Mesodermal cell (in vitro differentiated cells): ENCODE data around the gene FAM8A1. TPM values are rescaled to one million over a fixed set of nuclear protein-coding genes. Genes with fewer than 3 reads are reported as not detected.
"Not testable (repeated sequence)": the region's sequence is repeated elsewhere in the genome, so short reads cannot be mapped to it uniquely, and the experiment has no call there.

ENCODE experiments used
- H3K27ac ChIP-seq: 2 replicates; pipeline ENCODE4 v1.7.0; 2013; ENCODE audit warnings: mild to moderate bottlenecking, low read depth, low read length, moderate library complexity; ENCODE audit not compliant: severe bottlenecking
- H3K36me3 ChIP-seq: 2 replicates; pipeline ENCODE4 v1.7.1; 2013; ENCODE audit warnings: mild to moderate bottlenecking, low read length, moderate library complexity; ENCODE audit not compliant: control insufficient read depth, insufficient read depth
- H3K4me1 ChIP-seq: one replicate; pipeline ENCODE4 v1.7.1; 2013; ENCODE audit warnings: mild to moderate bottlenecking, low read length; ENCODE audit not compliant: insufficient read depth, control insufficient read depth, poor library complexity, severe bottlenecking
- H3K4me3 ChIP-seq: 2 replicates; pipeline ENCODE4 v1.7.0; 2013; ENCODE audit warnings: low read length, control low read depth, mild to moderate bottlenecking; ENCODE audit not compliant: insufficient read depth, poor library complexity, severe bottlenecking; ENCODE audit errors: extremely low read depth
- H3K9me3 ChIP-seq: 2 replicates; pipeline ENCODE4 v1.7.1; 2013; ENCODE audit warnings: mild to moderate bottlenecking, low read length, moderate library complexity; ENCODE audit not compliant: control insufficient read depth
- WGBS, 2 experiments: methylation state at CpG; one replicate each; pipeline ENCODE4 v1.1.5; 2013; ENCODE audit warnings: missing lambda C conversion rate in 2 of 2; ENCODE audit not compliant: insufficient coverage in 2 of 2; 5-methylcytosine and 5-hydroxymethylcytosine counted together
- polyA plus RNA-seq, 2 experiments: library from polyadenylated mRNA; stranded (reverse); fragments of 50-300 nt; gene quantifications; one replicate each; pipeline ENCODE4 v1.2.3, GENCODE V29; 2013

FAM8A1 gene, protein sequence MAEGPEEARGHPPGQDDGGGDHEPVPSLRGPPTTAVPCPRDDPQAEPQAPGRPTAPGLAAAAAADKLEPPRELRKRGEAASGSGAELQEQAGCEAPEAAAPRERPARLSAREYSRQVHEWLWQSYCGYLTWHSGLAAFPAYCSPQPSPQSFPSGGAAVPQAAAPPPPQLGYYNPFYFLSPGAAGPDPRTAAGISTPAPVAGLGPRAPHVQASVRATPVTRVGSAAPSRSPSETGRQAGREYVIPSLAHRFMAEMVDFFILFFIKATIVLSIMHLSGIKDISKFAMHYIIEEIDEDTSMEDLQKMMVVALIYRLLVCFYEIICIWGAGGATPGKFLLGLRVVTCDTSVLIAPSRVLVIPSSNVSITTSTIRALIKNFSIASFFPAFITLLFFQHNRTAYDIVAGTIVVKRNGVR
- 25.3 TPM for polyA plus RNA-seq (2013, experiment 1 of 2)
- polyA plus RNA-seq (2013, experiment 2 of 2): 27.2 TPM

DNA sequence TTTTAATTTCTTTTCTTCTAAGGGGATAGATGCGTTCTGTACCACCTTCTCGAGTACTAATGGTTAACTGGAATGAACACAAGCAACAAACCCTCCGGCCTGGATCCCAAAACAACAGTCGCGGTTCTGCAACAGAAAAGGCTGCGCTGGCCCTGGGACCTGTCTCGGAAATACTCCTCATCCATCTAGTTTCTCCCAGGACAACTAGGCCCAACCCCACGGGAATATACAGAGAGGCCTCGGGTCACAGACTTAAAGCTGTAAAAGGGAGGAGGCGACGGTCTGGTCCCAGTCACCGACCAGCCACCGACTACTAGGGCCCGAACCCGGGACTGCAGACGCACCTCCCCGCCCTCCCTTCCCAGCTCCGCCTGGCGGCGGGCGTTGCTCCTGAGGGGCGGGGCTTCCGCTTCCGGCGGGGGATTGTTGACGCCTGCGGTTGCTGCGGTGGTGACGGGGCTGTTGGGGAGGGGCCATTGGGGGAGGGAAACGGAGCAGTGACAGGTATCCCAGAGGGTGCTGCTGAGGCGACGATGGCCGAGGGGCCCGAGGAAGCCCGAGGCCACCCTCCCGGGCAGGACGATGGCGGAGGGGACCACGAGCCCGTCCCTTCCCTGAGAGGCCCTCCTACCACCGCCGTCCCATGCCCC, at the start of gene FAM8A1:
TSS of gene FAM8A1 (plus strand) at position 426 of the 650 bp plus-strand sequence. CDS start at position 534, 108 bp downstream.
- peaks cover 13% of the 10 kb centered on the region for H3K36me3 ChIP-seq
- H3K4me3 ChIP-seq: peak within 1 kb of the TSS; percentile 87
- 9 to 12% methylated on average over 22 to 24 of the region's 42 CpGs for WGBS, 2 experiments
- no peaks in the 10 kb centered on the region for H3K9me3 ChIP-seq
- H3K27ac ChIP-seq: peak within 1 kb of the TSS; percentile 76
- H3K4me1 ChIP-seq: no peaks in the 10 kb centered on the region

DNA sequence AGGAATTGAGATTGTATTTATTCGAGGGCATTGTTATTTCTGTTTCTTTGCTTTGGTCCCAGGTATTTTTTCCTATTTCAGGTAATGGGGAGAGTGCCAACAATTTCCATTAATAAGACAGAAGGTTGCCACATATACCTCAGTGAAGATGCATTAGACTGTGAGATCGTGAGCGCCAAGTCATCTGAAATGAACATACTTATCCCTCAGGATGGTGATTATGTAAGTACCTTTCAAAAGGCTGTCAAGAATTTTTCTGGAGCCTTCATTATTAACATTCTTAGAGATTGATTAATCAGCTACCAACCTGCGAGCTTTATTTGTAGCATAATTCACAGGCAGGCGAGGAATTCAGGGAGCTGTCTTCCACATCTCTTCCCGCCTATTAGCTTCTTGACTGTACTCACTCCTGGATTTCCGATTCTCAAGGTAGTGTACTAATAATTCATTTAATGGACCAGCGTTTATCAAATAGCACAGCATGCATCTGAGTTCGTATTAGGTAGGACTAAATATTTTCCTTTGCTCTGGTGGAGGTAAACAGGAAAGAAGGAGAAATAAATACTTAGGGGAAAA, 48.6 kb upstream of the FAM8A1 start:
- Histone ChIP-seq H3K36me3 (peaks cover 50% of the 10 kb centered on the region), H3K4me3 (no peak overlapping the region), H3K4me1 (no peaks in the 10 kb centered on the region), H3K27ac (no peak overlapping the region), H3K9me3 (no peaks in the 10 kb centered on the region)
- WGBS, 2 experiments: 92 to 97% methylated on average over 6 of the region's 9 CpGs

DNA sequence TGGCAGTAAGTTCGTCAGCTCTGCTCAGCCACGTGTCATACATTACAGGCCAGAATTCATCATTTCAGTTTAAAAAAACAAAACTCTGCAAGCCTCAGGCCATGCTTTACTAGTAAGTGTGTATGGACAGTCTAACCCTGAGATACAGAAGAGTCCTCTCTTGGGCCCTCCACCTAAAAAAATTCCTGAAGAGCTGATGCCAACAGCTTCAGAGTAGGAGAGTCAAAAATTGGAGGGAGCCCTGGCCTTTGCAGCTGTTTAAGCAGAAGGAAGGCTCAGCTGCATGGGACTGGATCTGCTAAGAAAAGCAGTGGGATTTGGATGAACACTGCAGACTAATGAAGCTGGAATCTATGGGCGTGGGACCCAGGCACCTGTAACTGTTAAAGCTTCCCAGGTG, 47.2 kb upstream of the FAM8A1 start:
- Histone ChIP-seq H3K36me3 (peaks cover 61% of the 10 kb centered on the region), H3K9me3 (no peaks in the 10 kb centered on the region), H3K4me3 (no peak overlapping the region), H3K27ac (no peak overlapping the region), H3K4me1 (no peaks in the 10 kb centered on the region)
- WGBS, 2 experiments: 87 to 93% methylated on average over 1 to 3 of the region's 3 CpGs

DNA sequence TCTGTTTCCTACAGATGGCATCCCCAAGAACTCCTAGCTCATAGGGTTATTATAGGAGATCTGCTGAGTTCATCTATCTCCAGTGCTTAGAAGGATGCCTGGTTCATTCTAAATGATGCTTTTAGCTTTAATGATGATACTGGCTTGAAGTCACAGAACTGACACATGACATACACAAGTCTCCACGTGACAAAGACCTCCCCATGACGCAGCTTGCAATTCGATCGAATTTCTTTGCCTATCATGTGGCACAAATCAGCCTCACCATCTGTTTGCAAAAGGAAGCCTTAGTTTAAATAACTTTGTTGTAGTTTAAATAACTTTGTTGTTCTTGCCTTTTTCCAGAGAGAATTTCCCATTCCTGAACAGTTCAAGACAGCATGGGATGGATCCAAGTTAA, 44.1 kb upstream of the FAM8A1 start:
- Histone ChIP-seq H3K9me3 (no peaks in the 10 kb centered on the region), H3K27ac (no peak overlapping the region), H3K4me1 (no peaks in the 10 kb centered on the region), H3K4me3 (no peak overlapping the region), H3K36me3 (peaks cover 58% of the 10 kb centered on the region)
- 100% methylated on average over 4 of the region's 4 CpGs; no CpG with 5 or more reads in 1 of the 2 experiments for WGBS, 2 experiments

DNA sequence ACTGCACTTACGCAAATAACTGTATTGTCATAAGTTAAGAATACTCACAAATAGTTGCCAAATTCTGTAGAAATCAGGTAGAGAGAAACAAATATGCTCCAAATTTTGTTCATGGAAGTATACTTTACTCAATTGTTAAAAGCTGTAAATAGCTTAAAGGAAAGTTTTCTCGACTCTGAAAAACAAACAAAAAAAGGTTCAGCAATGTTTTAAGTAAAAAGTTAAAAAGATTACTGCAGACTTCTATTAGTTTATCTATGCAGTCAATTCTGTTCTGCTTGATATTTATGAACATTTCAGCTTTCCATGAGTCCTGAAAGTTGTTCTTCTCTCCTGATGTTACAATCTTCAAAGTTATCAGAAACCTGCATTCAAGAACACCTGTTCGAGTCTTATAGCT, 37.5 kb upstream of the FAM8A1 start:
- 100% methylated on average over 1 of the region's 3 CpGs; no CpG with 5 or more reads in 1 of the 2 experiments for WGBS, 2 experiments
- peaks cover 9% of the 10 kb centered on the region for H3K36me3 ChIP-seq
- no peak overlapping the region for H3K4me3 ChIP-seq
- H3K27ac ChIP-seq: no peak overlapping the region
- no peaks in the 10 kb centered on the region for H3K4me1 ChIP-seq
- H3K9me3 ChIP-seq: peaks cover 10% of the 10 kb centered on the region

DNA sequence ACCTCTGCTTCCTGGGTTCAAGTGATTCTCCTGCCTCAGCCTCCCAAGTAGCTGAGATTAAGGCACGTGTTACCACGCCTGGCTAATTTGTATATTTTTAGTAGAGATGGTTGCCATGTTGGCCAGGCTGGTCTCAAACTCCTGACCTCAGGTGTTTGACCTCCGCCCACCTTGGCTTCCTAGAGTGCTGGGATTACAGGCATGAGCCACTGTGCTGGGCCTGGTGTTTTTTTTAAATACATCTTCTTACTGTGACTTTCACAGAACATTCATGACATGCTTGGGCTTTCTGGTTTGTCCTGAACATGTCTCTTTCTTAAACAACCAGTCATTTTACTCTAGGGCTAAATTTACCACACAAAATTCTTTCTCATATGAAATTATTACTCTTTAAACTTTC, 34.7 kb upstream of the FAM8A1 start:
- Histone ChIP-seq H3K4me3 (no peak overlapping the region), H3K27ac (no peak overlapping the region), H3K36me3 (no peaks in the 10 kb centered on the region), H3K9me3 (peaks cover 10% of the 10 kb centered on the region), H3K4me1 (no peaks in the 10 kb centered on the region)
- WGBS, 2 experiments: 50 to 89% methylated on average over 1 to 3 of the region's 3 CpGs

DNA sequence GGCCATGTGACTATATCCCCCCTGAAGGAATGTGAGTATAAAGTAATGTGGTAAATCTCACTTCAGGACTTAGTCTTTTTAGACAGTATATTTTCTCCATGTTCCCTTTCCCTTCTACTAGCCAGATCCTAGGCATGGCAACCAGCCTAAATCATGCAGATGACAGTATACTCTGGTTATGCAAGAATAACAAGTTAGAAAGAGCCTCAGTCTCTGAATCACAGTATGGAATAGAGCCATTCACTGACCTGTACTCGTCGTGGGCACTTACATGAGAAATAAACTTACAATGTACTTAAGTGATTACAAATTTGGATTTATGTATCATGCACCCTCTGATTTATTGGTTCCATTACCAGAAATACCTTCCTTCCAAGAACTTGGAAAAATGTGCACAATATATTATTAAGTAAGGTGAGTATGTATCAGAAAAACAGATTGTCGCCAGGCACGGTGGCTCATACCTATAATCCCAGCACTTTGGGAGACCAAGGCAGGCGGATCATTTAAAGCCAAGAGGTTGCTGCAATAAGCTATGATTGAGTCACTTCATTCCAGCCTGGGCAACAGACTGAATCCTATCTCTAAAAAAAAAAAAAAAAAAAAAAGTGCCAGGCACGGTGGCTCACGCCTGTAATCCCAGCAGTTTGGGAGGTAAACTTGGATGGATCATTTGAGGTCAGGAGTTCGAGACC, 25.1 kb upstream of the FAM8A1 start:
- H3K27ac ChIP-seq: no peak overlapping the region
- H3K4me3 ChIP-seq: no peak overlapping the region
- WGBS, 2 experiments: 88 to 94% methylated on average over 4 of the region's 8 CpGs

DNA sequence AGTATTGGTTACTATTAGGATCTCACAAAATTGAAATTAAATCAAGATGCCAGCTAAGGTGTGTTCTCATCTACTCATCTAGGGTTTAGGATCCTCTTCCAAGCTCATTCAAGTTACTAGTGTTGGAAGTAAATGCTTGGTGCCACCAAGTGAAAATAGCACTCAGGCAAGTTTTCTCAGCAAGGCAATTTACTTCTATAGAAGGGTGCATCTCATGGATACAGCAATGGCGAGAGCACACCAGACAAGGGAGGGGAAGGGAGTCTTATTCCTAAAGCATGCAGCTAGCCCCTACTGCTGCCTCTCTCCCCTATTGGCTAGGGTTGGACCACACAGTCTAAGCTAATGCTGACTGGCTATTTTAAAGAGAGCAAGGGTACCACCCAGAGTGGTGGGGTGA, 23.0 kb upstream of the FAM8A1 start:
- Histone ChIP-seq H3K36me3 (no peaks in the 10 kb centered on the region), H3K27ac (no peak overlapping the region)
- WGBS, 2 experiments: 100% methylated on average over 1 of the region's 1 CpG; no CpG with 5 or more reads in 1 of the 2 experiments

More for the DNA sequence above, 25.1 kb upstream of the FAM8A1 start:
- peaks cover 10% of the 10 kb centered on the region for H3K9me3 ChIP-seq
- H3K4me1 ChIP-seq: no peaks in the 10 kb centered on the region
- no peaks in the 10 kb centered on the region for H3K36me3 ChIP-seq

DNA sequence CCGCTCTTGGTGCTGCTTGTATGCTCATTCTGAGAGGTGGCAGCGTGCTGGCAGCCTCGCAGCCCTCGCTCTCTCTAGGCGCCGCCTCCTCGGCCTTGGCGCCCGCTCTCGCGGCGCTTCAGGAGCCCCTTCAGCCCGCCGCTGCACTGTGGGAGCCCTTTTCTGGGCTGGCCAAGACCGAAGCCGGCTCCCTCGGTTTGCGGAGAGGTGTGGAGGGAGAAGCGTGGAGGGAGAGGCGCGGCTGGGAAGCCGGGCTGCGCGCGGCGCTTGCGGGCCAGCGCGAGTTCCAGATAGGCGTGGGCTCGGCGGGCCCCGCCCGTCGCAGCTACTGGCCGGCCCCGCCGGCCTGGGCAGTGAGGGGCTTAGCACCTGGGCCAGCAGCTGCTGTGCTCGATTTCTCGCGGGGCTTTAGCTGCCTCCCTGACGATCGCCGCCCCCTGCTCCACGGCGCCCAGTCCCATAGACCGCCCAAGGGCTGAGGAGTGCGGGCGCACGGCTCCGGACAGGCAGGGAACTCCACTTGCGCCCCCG, 19.5 kb upstream of the FAM8A1 start:
- 74 to 77% methylated on average over 31 to 40 of the region's 53 CpGs for WGBS, 2 experiments
- Histone ChIP-seq H3K36me3 (no peaks in the 10 kb centered on the region), H3K9me3 (peaks cover 14% of the 10 kb centered on the region), H3K4me1 (no peaks in the 10 kb centered on the region), H3K4me3 (peak overlapping the region; percentile 18), H3K27ac (no peak overlapping the region)

More for the DNA sequence above, 23.0 kb upstream of the FAM8A1 start:
- Histone ChIP-seq H3K9me3 (peaks cover 14% of the 10 kb centered on the region), H3K4me1 (no peaks in the 10 kb centered on the region), H3K4me3 (no peak overlapping the region)

DNA sequence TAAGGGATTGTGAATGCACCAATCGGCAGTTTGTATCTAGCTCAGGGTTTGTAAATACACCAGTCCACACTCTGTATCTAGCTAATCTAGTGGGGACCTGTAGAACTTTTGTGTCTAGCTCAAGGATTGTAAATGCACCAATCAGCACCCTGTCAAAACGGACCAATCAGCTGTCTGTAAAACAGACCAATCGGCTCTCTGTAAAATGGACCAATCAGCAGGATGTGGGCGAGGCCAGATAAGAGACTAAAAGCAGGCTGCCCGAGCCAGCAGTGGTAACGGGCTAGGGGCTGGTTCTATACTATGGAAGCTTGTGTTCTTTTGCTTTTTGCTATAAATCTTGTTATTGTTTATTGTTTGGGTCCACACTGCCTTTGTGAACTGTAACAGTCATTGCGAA, 18.8 kb upstream of the FAM8A1 start:
- not testable (repeated sequence) for H3K4me3 ChIP-seq, H3K27ac ChIP-seq, H3K36me3 ChIP-seq, H3K4me1 ChIP-seq
- 98 to 100% methylated on average over 4 to 6 of the region's 7 CpGs for WGBS, 2 experiments
- peaks cover 11% of the 10 kb centered on the region for H3K9me3 ChIP-seq
